Measurements from ENCODE around the gene DHX9. TPM values are rescaled to one million over a fixed set of nuclear protein-coding genes. Genes with fewer than 3 reads are reported as not detected.

Gene DHX9
- polyA plus RNA-seq, 5 donors: 218 to 266 (median 254) TPM

DNA sequence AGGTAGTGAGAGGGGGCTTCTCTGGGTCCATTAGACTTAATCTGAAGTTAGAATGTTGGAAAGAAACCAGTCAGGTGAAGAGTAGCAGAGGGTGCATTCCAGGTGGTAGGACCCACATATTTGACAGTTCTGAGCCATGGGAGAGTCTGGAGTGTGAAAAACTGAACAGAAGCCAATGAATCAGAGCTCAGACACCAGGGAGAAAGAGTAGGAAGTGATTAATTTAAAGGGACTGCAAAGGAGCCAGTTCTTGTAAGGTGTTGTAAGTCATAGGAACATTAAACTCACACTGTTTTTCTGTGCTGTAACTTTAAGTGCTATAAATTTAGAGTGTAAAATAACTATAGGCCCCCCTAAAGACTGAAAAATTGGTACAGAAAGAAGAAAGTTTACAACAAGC lies 5.9 kb upstream of the DHX9 start:
- DNase-seq: no peak

DNA sequence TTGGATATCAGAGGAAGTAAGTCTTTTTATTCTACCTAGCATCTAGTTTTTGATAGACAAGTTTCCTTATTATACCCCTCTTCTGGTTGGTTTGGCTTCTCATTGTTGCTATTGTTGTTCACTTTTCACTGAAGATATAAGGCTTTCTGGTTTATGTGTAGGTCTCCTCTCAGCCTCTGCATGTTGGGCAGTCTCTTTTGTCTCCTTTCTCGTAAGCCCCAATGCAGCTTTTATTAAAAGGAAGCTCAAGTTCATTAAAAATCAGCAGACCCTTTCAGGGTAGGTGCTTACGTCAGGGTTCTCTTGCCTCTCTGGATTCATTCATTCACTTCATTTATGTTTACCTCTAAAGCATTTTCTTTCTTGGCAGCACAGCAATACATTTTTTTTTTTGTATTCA lies 4.8 kb upstream of the DHX9 start:
- DNase-seq: no peak

DNA sequence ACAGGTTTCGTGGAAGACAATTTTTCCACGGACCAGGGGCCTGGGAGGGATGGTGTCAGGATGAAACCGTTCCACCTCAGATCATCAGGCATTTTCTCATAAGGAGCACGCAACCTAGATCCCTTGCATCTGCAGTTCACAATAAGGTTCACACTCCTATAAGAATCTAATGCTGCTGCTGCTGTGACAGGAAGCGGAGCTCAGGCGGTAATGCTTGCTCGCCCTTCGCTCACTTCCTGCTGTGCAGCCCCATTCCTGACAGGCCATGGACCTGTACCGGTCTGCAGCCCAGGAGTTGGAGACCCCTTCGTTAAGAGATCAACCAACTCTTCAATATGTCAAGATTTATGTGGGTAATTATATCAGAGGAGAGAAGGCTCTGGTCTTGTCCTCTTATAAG lies 3.3 kb upstream of the DHX9 start:
- no peak for DNase-seq

DNA sequence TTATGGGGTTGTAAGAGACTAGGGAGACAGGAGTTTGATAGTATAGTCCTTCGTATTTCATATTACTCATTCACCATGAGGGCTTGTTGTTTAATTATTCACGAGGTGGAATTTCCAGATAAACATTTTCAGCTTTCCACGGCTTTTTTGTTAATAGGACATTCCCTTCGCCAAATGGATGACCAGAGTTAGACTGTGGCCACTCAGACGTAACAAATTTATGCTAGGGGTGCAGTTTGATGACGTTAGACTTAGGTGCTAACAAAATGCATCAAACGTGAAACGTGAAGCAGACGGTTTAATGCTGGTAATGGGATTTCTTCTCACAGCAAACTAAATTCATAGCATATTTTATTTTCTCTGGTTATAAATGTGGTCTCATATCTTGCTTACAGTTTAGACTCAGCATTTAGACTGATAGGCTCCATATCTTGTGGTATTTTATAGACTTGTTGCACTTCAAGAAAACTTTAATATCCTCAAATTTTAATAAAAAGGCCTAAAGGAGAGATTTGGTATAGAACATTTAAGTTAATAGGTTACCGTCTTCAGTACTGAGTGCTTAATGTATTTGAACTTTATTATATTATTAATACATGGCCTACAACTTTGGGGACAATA lies 2.3 kb downstream of the DHX9 start:
- DNase-seq: no peak

DNA sequence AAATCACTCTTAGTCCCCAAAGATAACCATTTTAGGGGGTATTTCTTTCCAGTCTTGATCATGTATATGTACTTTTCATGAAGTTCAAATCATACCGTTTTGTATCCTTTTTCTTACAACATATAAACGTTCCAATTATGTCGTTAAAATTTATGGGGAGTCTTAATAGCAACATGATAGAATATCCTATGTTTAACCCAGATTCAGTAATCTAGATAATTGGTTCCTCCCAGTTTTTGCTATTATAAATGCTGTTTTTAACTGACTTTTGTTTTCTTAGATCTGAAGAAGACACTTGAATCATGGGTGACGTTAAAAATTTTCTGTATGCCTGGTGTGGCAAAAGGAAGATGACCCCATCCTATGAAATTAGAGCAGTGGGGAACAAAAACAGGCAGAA lies 3.1 kb downstream of the DHX9 start:
- DNase-seq: no peak

DNA sequence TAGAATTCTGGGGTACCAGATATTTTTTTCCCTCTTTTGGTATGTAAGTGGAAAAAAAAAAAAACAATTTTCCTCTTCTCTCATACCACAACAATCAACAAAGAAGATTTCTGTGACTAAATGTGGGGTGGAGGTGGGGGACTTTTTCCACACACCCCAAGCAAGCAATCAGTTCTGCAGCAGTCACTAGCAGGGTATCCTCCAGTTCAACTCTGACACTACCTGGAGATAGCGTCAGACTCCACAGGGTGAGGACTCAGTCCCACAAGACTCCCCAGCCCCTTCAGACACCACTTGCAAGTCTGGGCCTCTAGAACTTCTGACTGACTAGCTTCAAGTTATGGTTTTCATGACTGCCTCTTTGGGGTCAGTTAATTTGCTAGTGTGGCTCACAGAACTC lies 6.2 kb downstream of the DHX9 start:
- no peak for DNase-seq

DNA sequence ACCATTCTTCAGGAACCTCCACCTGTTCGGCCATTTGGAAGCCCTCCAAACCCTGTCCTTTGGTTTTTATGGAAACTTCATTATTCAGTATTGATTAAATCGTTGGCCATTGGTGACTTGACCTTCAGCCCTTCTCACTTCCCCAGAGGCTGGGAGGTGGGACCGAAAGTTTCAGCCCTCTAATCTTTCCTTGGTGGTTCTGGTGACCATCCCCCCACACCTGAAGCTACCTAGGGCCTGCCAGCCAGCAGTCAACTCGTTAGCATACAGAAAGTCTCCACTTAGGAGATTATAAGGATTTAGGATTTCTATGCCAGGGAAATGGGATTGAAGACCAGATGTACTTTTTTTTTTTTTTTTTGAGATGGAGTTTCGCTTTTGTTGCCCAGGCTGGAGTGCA lies 6.7 kb downstream of the DHX9 start:
- DNase-seq: no peak

DNA sequence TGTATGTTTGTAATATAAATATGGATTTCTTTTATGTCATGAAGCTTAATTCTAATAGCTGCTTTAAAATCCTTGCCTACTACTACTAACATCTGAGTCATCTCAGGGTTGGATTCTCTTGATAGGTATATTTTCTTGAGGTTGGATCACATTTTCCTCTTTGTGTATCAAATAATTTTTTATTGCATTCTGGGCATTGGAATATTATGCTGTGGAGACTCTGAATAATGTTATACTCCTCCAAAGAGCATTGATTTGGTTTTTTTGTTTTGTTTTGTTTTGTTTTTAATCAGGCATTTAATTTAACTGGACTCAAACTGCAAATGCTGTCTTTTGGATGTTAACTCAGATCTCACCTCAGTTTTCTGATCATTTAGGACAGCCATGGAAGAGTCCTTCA lies 8.0 kb downstream of the DHX9 start:
- no peak for DNase-seq

DNA sequence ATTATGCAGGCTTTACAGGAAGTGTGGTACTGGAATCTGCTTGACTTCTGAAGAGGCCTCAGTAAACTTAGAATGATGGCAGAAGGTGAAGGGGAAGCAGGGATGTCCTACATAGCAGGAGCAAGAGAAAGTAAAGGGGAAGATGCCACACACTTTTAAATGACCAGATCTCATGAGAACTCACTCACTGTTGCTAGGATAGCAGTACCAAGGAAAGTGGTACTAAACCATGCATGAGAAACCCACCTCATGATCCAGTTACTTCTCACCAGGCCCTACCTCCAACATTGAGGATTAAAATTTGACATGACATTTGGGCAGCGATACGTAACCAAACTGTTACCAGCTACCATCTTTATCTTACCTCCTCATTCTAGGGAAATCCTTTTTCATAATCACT lies 9.6 kb downstream of the DHX9 start:
- DNase-seq: no peak

DNA sequence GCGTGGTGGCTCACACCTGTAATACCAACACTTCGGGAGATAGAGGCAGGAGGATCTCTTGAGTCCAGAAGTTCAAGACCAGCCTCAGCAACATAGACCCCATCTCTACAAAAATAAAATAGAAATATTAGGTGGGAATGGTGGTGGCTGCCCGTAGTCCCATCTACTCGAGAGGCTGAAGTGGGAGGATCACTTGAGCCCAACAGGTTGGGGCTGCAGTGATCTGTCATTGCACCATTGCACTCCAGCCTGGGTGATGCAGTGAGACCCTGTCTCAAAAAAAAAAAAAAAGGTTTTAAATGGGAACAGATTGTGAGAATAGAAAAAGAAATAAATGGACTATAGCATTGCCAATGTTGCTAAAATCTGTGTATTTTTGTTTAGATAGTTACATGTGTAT lies 11.2 kb downstream of the DHX9 start:
- DNase-seq: no peak

DNA sequence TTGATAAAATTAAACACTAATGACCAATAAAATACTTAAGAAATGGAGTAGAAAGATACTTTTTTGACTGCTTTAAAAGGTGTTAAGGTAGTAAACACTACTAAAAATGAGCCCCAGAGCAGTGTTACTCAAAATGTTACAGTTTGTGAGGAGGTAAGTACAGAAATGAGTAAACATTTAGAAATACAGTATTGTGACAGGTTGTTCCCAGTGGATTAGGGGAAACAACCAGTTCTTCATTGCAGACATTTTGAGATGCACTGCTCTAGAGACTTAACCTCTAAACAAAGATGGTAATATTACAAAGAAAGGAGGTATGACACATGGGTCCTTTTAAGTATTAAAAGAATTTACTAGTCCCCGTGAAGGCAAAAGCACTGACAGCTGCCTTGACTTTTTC lies 12.7 kb downstream of the DHX9 start:
- no peak for DNase-seq

DNA sequence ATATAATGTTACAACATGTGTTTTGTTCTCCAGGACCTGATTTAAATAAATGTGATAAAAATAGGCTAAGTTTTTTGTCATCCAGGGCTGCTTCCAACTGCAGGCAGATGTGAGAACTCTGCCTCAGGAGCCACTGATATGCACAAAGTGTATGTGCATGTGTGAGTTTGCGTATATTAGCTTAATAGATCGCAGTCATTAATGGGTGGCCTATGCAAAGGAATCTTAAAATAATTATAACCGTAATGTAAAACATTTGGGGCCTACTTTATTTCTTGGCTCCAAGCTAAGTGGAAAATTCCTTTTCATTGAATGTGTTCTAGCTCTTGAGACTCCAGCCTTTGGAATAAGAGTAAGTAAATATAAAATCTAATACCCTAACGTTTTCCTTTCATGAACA lies 16.8 kb downstream of the DHX9 start:
- DNase-seq: no peak

DNA sequence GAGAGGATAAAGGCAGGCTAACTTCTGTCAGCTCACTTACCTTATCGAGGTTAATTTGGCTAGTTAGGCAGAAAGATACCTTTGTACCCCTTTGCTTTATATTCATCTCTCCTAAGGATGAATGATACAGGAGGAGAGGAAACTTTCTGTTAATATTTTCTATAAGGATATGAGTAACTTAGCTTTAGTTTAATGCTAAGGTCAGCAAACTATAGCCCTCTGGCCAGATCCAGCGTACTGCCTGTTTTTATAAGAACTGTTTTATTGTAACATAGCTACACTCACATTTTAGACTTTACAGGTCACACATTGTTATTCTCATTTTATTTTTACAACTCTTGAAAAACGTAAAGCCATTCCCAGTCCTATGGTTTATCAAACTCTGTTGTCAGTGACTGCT lies 18.1 kb downstream of the DHX9 start:
- DNase-seq: no peak

DNA sequence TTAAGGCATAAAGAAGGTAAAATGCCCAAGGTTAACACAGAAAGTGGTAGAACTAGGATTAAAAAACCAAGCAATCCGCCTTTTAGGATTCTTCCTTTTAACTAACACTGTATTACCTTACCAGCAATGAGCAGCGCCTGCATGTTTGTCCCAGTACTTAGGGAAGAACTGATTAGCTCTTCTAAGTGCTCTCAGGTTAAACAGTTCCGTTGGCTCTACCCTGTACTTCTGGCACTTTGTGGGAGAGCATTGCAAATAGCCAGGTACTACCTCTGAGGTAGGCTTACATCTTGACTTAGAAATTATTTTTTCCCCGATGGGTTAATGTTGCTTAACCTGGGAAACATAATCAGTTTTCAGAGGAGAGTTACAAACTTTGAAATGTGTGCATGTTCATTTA lies 21.5 kb downstream of the DHX9 start:
- no peak for DNase-seq

DNA sequence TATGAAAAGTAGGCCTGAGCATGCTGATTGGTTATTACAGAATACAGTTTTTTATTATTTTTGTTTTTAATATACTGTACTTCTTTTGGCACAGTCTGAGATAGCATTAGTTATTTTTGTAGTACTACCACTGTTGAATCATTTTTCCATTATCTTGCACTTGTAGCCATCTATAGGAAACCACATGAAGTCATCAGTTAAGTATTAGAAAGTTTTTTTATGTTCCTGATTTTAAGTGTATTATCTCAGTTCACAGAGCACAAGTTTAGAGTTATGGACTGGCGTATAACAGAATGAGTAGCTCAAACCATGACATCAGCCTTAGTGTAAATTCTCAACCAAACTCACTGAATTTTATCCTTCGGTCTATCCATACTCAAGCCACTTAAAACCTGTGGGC lies 22.8 kb downstream of the DHX9 start:
- DNase-seq: no peak

DNA sequence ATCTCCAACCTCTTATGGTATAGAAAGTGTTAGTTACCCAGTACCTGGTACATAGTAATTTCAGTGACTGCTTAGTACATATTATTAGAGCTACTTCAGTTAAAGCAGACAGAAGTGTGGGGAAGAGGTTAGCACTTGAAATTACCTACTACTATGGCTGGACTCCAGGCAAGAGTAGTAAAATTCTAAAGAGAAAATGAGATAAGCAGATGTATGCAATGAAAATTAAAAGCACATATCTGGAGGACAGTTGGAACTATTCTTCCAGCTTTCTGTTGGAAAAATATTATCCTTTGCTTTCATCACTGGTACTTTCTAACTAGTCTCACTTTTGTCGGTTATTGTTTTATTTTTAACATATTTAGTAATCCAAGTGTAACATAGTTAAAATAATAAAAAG lies 23.7 kb downstream of the DHX9 start:
- no peak for DNase-seq

DNA sequence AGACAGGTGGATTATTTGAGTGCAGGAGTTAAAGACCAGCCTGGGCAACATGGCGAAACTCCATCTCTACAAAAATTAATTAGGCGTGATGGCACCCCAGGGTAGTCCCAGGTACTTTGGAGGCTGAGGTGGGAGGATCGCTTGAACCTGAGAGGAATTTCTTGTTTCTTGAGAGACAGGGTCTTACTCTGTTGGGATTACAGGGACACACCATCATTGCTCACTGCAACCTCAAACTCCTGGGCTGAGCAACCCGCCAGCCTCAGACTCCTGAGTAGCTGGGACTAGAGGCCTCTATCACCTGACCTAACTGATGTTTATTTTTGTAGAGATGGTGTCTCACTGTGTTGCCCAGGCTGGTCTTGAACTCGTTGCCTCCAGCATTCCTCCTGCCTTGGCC lies 24.8 kb downstream of the DHX9 start:
- DNase-seq: no peak

DNA sequence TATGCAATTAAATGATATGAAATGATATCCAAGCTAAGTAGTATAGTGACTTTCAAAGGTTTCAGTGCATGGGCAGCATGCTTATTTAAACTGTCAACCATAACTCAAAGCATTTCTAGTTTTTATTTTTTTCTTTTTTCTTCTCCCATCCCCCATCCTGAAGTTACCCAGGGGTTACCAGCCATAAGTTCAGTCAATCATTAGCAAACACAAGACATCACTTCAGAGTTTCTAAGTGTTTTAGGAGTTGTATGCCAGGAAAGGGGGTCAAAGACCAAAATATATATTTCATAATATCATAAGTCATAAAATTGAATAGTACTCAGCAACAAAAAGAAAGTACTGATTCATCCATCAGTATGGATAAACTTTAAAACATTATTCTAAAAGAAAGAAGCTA lies 28.7 kb downstream of the DHX9 start:
- no peak for DNase-seq

DNA sequence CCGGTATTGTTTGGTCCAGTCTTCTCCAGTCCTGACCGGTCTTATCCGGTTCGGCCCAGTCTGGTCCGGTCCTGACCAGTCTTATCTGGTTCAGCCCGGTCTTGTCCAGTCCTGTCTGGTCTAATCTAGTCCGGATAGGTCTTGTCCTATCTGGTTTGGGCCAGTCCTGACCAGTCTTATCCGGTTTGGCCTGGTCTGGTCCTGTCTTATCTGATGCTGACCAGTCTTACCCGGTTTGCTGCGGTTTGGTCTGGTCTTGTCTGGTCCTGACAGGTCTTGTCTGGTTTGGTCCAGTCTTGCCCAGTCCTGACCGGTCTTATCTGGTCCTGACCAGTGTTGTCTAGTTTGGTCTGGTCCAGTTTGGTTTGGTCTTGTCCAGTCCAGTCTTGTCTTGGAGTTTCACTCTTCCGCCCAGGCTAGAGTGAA lies 30.1 kb downstream of the DHX9 start:
- no peak for DNase-seq

DNA sequence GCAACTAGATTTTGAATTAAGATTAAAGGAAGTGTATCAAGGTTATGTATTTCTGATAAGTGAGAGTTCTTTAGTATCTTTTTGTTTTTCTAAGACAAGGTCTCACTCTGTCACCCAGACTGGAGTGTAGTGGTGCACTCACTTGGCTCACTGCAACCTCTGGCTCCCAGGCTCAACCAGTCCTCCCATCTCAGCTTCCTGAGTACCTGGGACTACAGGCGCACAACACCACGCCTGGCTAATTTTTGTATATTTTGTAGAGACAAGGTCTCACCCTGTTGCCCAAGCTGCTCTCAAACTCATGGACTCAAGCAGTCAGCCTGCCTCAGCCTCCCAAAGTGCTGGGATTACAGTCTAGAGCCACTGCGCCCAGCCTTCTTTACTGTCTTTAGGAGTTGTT lies 33.7 kb downstream of the DHX9 start:
- DNase-seq: no peak

DNA sequence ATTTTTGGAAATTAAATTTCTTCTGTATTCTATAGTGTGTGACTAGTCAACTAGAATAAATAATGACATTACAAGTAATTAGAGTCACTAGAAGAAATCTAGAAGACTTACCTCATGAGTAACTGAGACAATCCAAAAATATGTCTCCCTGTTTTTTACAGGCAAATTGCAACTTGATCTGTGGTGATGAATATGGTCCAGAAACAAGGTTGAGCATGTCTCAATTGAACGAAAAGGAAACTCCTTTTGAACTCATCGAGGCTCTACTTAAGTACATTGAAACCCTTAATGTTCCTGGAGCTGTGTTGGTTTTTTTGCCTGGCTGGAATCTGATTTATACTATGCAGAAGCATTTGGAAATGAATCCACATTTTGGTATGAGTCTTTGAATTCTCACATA lies 36.7 kb downstream of the DHX9 start:
- no peak for DNase-seq

DNA sequence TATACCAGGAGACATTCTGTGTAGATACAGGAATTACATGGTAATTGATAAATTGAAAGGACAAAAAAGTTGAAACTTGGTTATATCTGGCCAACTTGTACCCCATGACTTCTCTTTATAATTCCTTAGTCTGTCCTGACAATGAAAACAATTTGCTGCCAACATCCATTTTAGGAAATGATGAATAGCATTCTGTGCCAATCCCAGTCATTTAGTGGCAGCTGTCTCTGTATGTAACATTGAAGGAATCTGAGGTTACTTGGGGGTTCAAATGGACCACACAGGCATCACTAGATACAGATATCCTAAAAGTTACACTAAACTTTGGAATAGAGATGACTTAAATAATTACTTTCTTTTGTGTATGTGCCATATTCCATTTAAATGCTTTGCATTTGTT lies 38.2 kb downstream of the DHX9 start:
- no peak for DNase-seq

DNA sequence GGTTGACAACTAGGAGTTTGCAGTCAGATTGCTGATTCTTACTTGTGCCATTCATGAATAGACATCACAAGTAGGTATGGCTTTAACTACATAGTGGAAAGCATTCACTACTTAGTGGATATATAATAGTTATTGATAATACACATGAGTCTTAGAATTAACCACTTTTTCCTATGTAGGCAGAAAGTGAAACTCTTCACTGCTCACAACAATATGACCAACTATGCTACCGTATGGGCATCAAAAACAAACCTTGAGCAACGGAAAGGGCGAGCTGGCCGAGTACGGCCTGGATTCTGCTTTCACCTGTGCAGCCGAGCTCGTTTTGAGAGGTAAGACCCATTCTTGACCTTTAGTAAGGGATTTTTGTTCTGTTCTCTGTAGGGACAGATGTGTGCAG lies 38.7 kb downstream of the DHX9 start:
- DNase-seq: no peak

DNA sequence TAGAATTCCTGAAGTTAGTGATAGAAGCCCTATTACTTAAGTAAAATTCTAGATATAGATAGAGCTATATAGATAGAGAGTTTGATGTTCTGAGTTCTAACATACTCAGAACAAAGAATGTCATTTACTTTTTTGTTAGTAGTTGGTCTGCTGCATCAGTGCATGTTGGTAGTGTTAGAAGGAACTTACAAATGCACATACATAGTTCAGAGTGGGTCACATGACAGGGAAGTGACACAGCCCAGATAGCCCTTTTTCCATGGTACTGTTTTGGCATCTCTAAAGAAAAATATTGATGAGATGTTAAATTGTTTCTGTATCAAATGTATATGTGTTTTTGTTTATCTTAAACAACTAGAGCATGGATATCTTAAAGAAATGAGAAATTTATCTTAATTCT lies 45.7 kb downstream of the DHX9 start:
- no peak for DNase-seq

DNA sequence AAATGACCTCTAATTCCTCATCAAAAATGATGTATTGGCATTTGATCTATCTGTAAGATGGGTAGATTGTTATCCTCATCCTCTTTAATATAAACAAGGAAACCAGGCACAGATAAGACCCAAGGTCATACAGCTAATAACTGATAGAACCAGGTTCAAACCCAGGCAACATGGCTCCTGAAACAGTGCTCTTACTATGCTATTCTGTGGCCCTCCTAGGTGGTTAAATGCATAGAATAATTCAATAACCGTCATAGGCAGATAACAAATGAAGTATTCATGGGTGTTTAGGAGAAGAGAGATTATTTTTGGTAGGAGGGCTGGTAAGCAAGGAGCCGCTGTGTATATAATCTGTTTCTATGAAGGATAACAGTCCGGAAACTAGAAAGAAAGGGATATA lies 46.4 kb downstream of the DHX9 start:
- DNase-seq: no peak
